AML-193 (cell line): ENCODE results near the gene SMIM35.
"Not testable (repeated sequence)": the region's sequence is repeated elsewhere in the genome, so short reads cannot be mapped to it uniquely, and the experiment has no call there.

Source experiments
- DNase-seq, 2 experiments: peaks; one replicate each; lab custom pipeline; 2025; lab: John Stamatoyannopoulos, UW

Gene SMIM35

GRCh38 chr11:118080296-118080695, 6.5 kb downstream of the SMIM35 start:
- DNase-seq: no peak

GRCh38 chr11:118079491-118079890, 7.3 kb downstream of the SMIM35 start:
- no peak for DNase-seq

- DNase-seq: no peak
Observed at GRCh38 chr11:118078911-118079411, 7.8 kb downstream of the SMIM35 start.

- no peak for DNase-seq
Observed at GRCh38 chr11:118076754-118077281, 9.9 kb downstream of the SMIM35 start, which contains the start of gene TMPRSS4. TSS of gene TMPRSS4 (plus strand) at chr11:118077078. CDS start at chr11:118077303, 225 bp downstream.

- no peak for DNase-seq
Observed at GRCh38 chr11:118074785-118075184, 12.0 kb downstream of the SMIM35 start.

GRCh38 chr11:118074091-118074685, 12.6 kb downstream of the SMIM35 start:
- DNase-seq: no peak

GRCh38 chr11:118073554-118073953, 13.2 kb downstream of the SMIM35 start:
- DNase-seq: no peak

GRCh38 chr11:118071416-118072030, 15.2 kb downstream of the SMIM35 start:
- DNase-seq: no peak

- DNase-seq: no peak
Observed at GRCh38 chr11:118068945-118069612, 17.7 kb downstream of the SMIM35 start.

GRCh38 chr11:118068206-118068944, 18.4 kb downstream of the SMIM35 start:
- DNase-seq: no peak

GRCh38 chr11:118067006-118067405, 19.8 kb downstream of the SMIM35 start:
- DNase-seq: no peak

GRCh38 chr11:118065384-118065783, 21.4 kb downstream of the SMIM35 start:
- DNase-seq: no peak

GRCh38 chr11:118064956-118065355, 21.8 kb downstream of the SMIM35 start:
- DNase-seq: no peak

GRCh38 chr11:118062631-118063030, 24.1 kb downstream of the SMIM35 start:
- not testable (repeated sequence) for DNase-seq

- not testable (repeated sequence) for DNase-seq
Observed at GRCh38 chr11:118062181-118062580, 24.6 kb downstream of the SMIM35 start.

- no peak for DNase-seq
Observed at GRCh38 chr11:118061586-118062125, 25.1 kb downstream of the SMIM35 start.

GRCh38 chr11:118060869-118061268, 25.9 kb downstream of the SMIM35 start:
- no peak for DNase-seq

GRCh38 chr11:118060081-118060661, 26.6 kb downstream of the SMIM35 start:
- no peak for DNase-seq

GRCh38 chr11:118059246-118059940, 27.4 kb downstream of the SMIM35 start:
- no peak for DNase-seq

- DNase-seq: no peak
Observed at GRCh38 chr11:118058311-118059245, 28.2 kb downstream of the SMIM35 start.
